A673 (cell line): ENCODE measurements around the gene NEDD4L.

Experiments
- CTCF ChIP-seq: fragments of 300-800, 200-600 bp; sonication (generic); conservative IDR thresholded peaks from 2 replicates; pipeline ENCODE4 v1.5.1; 2017; ENCODE audit warnings: low read depth, mild to moderate bottlenecking, antibody characterized with exemption, low read length, moderate library complexity, mixed read lengths
- EZH2 ChIP-seq: fragments of 200-600 bp; sonication (generic); IDR thresholded peaks from 2 replicates; pipeline ENCODE4 v1.6.1; 2017; ENCODE audit warnings: borderline replicate concordance, low read depth, mild to moderate bottlenecking, mixed read lengths, antibody characterized with exemption, low read length; ENCODE audit not compliant: poor library complexity, severe bottlenecking

GRCh38 chr18:58417752-58418151 is 373.7 kb downstream of the NEDD4L start:
- TF ChIP-seq CTCF: no peak
- TF ChIP-seq EZH2: no peak
